Subcutaneous adipose tissue (tissue), 4 donors: ENCODE measurements around the gene RRAS2. TPM values are rescaled to one million over a fixed set of nuclear protein-coding genes. Genes with fewer than 3 reads are reported as not detected.

Experiments
- total RNA-seq, 4 donors: library from RNA; depleted of rRNA; stranded (reverse); fragments of >200 nt; gene quantifications; one replicate each; pipeline ENCODE4 v1.1.0, GENCODE V29; 2016
- TF ChIP-seq, protein P1 (sequence below): fragments of 450-650 bp; IDR thresholded peaks from one replicate; pipeline ENCODE4 v1.5.1; 2016; ENCODE audit warnings: low read depth, mild to moderate bottlenecking, control low read depth, antibody characterized with exemption, moderate library complexity

RRAS2 gene
- total RNA-seq, 4 donors from 2014 or later = 56.9 to 95.4 (median 64.6) TPM

DNA sequence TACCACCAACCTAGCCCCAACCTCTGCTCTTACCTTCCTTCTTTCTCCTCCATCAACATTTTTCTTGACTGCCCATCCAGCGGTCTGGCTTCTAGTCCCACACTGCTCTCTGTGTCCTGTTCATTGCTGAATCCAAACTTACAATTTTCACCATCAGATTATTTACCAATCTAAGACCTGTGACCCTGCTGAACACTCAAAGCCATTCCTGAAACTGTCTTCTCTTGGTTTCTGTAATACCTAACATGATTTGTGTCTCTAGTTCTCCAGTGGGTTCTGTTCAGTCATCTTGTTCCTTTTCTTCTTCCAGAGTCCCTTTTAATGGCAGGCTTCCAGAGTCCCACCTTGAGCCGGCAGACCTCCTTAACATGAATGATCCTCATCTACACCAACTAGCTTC, 24.1 kb downstream of the RRAS2 start:
- TF ChIP-seq, protein P1, sequence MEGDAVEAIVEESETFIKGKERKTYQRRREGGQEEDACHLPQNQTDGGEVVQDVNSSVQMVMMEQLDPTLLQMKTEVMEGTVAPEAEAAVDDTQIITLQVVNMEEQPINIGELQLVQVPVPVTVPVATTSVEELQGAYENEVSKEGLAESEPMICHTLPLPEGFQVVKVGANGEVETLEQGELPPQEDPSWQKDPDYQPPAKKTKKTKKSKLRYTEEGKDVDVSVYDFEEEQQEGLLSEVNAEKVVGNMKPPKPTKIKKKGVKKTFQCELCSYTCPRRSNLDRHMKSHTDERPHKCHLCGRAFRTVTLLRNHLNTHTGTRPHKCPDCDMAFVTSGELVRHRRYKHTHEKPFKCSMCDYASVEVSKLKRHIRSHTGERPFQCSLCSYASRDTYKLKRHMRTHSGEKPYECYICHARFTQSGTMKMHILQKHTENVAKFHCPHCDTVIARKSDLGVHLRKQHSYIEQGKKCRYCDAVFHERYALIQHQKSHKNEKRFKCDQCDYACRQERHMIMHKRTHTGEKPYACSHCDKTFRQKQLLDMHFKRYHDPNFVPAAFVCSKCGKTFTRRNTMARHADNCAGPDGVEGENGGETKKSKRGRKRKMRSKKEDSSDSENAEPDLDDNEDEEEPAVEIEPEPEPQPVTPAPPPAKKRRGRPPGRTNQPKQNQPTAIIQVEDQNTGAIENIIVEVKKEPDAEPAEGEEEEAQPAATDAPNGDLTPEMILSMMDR = no peak

DNA sequence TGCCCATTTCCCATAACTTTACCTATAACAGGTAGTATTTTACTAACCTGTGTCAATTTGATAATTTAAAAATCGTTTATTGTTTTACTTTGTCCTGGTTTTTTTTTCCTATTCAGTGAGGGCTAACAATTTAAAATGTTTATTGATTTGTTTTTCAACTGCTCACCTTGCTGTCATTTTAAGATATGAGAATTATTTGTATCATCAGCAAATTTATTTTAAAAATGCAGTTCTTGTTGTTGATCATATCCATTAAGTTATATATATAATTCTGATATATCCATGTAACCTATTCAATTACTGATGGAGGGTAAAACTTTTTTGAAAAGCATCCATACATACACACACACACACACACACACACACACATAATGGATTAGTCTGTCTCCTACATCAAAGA, 24.8 kb downstream of the RRAS2 start:
- TF ChIP-seq, protein P1 = no peak

DNA sequence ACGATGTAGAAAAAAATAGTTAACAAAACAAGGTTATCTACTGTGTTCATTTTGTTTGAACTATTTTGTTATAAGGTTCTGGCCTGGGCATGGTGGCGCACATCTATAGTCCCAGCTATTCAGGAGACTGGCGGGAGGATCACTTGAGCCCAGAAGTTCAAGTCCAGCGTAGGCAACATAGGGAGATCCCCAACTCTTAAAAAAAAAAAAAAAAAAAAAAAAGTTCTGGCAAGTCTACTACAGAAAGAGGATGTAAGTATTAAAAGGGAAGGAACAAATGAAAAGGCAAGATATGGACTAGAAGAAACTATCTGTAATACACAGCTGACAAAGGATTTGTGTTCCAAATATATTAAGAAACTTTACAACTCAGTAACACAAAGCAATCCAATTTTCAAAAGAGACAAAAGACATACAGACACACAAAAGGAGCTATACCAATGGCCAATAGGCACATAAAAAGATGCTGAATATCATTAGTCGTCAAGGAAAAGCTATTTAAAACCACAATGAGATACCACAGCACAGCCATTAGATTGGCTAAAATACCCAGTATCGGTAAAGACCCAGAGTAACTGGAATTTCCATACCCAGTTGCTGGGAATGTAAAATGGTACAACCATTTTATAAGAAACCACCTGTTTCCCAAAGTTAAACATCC, 27.4 kb downstream of the RRAS2 start:
- TF ChIP-seq, protein P1 = no peak

DNA sequence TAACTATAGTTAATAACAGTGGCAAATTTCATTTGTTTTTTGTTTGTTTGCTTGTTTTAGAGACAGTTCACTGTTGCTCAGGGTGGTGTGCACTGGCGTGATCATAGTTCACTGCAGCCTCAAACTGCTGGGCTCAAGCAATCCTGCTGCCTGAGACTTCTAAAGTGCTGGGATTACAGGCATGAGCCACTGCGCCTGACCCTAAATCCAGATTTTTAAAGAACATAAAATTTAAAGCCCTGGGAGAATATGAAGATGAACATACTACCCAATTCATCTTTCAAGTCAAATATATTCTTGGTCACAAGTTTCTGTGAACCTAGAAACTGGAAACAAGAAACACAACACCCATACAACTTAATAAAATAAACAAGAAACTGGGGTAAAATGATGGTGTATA, 28.1 kb downstream of the RRAS2 start:
- TF ChIP-seq, protein P1 = no peak

DNA sequence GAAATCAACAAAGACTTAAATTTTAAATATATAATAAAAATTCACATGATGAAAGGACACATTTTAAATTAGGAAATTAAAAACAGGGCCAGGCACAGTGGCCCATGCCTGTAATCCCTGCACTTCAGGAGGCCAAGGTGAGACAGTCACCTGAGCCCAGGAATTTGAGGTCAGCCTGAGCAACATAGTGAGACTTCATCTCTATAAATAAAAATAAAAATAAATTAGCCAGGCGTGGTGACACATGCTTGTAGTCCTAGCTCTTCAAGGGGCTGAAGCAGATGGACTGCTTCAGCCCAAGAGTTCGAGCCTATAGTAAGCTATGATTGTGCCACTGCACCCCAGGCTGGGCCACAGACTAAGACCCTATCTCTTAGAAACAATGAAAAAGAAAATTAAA, 29.3 kb downstream of the RRAS2 start:
- TF ChIP-seq, protein P1 = no peak

DNA sequence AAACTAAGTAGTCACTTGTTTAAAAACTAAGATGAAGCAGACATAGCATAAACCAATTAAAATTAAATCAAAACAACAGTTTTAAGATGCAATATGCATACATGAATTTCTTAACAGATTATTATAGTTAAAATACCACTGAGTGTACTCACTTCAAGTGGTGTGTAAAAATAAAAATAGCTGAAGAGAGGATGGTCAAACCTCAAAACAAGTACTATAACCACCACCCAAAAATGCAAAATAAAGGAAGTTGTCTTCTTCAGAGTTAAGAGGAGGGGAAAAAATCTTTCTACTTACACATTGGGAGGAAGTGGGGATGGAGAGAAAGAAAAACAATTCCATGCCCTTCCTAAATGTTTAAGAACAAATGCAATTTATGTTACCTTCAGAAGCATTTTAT, 31.9 kb downstream of the RRAS2 start:
- TF ChIP-seq, protein P1 = no peak

DNA sequence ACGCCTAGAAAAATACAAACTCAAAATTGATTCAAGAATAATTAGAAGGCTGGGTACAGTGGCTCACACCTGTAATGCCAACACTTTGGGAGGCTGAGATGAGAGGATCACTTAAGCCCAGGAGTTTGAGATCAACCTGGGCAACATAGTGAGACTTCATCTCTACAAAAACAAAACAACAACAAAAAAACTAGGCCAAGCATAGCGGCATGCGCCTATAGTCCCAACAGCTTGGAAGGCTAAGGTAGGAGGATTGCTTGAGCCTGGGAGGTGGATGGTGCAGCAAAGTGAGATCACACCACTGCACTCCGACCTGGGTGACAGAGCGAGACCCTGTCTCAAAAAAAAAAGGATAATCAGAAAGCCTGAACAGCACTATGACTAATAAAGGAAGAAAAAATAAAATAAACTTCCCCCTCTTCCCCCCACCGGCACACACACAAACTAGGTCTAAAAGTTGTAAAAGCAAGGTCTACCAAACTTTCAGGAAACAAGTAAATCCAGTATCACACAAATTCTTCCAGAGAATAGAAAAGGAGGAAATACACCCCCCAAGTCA, 35.8 kb downstream of the RRAS2 start:
- TF ChIP-seq, protein P1 = no peak
